ENCODE data around the gene CCNDBP1. TPM values are rescaled to one million over a fixed set of nuclear protein-coding genes. Genes with fewer than 3 reads are reported as not detected.
"Not testable (repeated sequence)": the region's sequence is repeated elsewhere in the genome, so short reads cannot be mapped to it uniquely, and the experiment has no call there.

Gene CCNDBP1
- total and polyA plus RNA-seq, 8 donors: 47.5 to 64.5 (median 55.9) TPM

DNA sequence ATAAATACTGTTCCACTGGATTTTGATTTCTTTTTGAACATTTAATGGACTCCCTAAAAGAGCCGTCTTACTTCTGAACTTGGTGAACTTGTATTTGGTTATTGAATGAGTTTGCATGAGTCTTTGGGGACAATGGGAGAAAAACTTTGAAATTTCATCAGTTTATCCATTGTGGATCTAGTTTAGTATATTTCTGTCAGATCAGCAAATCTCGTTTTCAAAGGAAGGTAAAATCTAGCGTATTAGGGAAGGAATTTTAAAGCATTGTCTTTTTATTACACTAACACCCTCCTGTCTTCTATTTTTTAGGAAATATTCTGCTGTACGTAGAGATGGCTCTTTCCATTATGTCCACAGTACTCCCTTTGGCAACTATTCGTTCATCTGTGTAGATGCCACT lies 39.0 kb upstream of the CCNDBP1 start:
- intact Hi-C loops (cut with DNase I): no loop called here
- Histone ChIP-seq H3K27me3 (no peaks in the 10 kb centered on the region), H3K4me3 (no peak overlapping the region), H3K9me3 (no peaks in the 10 kb centered on the region), H3K4me1 (peaks cover 0 to 6% of the 10 kb centered on the region in 2 donors), H3K36me3 (peaks cover 0 to 49% of the 10 kb centered on the region in 2 donors), H3K27ac (no peak overlapping the region)
- ATAC-seq: no peak
- DNase-seq: no peak
- TF ChIP-seq, protein P1, sequence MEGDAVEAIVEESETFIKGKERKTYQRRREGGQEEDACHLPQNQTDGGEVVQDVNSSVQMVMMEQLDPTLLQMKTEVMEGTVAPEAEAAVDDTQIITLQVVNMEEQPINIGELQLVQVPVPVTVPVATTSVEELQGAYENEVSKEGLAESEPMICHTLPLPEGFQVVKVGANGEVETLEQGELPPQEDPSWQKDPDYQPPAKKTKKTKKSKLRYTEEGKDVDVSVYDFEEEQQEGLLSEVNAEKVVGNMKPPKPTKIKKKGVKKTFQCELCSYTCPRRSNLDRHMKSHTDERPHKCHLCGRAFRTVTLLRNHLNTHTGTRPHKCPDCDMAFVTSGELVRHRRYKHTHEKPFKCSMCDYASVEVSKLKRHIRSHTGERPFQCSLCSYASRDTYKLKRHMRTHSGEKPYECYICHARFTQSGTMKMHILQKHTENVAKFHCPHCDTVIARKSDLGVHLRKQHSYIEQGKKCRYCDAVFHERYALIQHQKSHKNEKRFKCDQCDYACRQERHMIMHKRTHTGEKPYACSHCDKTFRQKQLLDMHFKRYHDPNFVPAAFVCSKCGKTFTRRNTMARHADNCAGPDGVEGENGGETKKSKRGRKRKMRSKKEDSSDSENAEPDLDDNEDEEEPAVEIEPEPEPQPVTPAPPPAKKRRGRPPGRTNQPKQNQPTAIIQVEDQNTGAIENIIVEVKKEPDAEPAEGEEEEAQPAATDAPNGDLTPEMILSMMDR (IDR thresholded peaks at IDR 0.05): no peak

DNA sequence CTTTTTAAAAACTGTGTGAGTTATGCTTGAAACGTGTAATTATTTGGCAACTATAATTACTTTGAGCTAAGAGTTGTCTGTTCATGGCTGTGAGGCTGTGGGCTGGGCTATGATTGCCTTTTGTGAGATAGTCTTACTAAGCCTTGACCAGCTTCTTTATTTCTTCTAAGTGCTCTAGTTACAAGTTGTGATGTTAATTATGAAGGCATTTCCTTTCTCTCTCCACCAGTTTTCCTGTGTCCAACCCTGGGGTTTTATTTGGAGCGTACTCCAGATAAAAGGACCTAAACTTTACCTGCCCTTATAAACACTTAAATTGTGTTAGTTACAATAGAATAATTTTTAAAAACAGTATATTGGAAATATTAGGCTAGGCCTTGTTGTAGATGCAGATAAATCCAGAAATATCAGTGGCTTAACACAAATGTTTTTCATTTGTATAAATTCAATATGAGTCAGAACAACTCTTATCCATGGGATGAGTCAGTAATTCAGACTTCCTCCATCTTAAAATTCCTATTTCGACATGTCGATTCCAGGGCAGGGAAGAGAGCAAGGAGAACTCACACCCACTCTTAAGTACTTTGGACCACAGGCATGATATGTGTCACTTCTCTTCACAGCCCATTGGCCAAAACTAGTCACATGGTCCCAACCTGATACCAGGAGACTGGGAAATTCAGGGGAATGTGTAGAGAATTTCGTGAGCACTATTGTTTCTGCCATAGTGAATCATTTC lies 34.8 kb upstream of the CCNDBP1 start:
- Histone ChIP-seq H3K27ac (no peak overlapping the region), H3K9me3 (no peaks in the 10 kb centered on the region), H3K36me3 (peaks cover 0 to 82% of the 10 kb centered on the region in 2 donors), H3K27me3 (no peaks in the 10 kb centered on the region), H3K4me3 (no peak overlapping the region), H3K4me1 (no peaks in the 10 kb centered on the region)
- TF ChIP-seq, protein P1 (IDR thresholded peaks at IDR 0.05): no peak
- DNase-seq (no peak), ATAC-seq (no peak)
- intact Hi-C loops (cut with DNase I): no loop called here

DNA sequence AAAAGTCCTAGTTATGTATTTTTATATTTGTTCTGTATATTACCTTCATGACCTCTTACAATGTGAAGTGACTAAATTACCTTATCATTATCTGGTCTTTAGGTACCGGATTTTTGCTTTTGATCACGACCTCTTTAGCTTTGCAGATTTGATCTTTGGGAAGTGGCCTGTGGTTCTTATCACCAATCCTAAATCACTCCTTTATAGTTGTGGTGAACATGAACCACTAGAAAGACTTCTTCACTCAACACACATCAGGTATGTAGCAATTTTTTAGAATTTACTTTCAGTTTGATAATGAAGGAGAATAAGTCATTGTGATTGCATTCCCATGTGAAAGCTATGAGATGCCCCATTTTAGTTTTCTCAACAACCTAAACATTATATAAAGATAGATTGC lies 33.5 kb upstream of the CCNDBP1 start:
- TF ChIP-seq, protein P1 (IDR thresholded peaks at IDR 0.05): no peak
- Histone ChIP-seq H3K4me1 (no peaks in the 10 kb centered on the region), H3K27me3 (no peaks in the 10 kb centered on the region), H3K36me3 (peaks cover 0 to 86% of the 10 kb centered on the region in 2 donors), H3K27ac (no peak overlapping the region), H3K9me3 (no peaks in the 10 kb centered on the region), H3K4me3 (no peak overlapping the region)
- no peak for ATAC-seq
- intact Hi-C loops (cut with DNase I): no loop called here
- no peak for DNase-seq

DNA sequence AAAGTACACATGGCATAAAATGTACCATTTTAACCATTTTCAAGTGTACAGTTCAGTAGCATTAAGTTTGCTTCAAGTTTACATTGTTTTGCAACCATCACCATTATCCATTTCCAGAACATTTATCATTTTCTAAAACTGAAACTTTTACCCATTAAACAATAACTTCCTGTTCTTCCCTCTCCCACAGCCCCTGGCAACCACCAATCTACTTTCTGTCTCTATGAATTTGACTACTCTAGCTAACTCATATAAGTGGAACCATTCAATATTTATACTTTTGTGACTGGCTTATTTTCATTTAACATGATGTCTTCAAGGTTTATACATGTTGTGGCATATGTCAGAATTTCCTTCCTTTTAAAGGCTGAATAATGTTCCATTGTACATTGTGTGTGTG lies 31.9 kb upstream of the CCNDBP1 start:
- ATAC-seq (no peak), DNase-seq (no peak)
- TF ChIP-seq, protein P1 (IDR thresholded peaks at IDR 0.05): no peak
- H3K27ac ChIP-seq: no peak overlapping the region
- no peaks in the 10 kb centered on the region for H3K4me1 ChIP-seq
- H3K4me3 ChIP-seq: no peak overlapping the region
- peaks cover 0 to 89% of the 10 kb centered on the region in 2 donors for H3K36me3 ChIP-seq
- H3K9me3 ChIP-seq: no peaks in the 10 kb centered on the region
- intact Hi-C loops (cut with DNase I): no loop called here
- no peaks in the 10 kb centered on the region for H3K27me3 ChIP-seq

DNA sequence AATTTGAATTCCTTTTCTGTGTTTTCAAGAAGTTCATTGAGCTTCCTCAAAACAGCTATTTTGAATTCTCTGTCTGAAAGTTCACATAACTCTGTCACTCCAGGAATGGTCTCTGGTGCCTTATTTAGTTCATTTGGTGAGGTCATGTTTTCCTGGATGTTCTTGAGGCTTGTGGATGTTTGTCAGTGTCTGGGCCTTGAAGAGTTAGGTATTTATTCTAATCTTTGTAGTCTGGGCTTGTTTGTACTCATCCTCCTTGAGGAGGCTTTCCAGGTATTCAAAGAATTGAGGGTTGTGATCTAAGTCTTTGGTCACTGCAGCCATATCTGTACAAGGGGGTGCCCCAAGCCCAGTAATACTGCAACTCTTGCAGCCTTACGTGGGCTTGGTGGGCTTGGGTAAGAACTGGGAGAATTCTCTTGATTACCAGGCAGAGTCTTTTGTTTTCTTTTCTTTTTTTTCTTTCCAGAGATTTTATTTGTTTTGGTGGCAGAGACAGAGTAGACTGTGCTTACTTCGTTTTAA lies 19.3 kb upstream of the CCNDBP1 start:
- intact Hi-C loops (cut with DNase I): no loop called here
- no peak for ATAC-seq

DNA sequence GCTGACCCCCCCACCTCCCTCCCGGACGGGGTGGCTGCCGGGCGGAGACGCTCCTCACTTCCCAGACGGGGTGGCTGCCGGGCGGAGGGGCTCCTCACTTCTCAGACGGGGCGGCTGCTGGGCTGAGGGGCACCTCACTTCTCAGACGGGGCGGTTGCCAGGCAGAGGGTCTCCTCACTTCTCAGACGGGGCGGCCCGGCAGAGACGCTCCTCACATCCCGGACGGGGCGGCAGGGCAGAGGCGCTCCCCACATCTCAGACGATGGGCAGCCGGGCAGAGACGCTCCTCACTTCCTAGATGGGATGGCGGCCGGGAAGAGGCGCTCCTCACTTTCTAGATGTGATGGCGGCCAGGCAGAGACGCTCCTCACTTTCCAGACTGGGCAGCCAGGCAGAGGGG lies 17.9 kb upstream of the CCNDBP1 start:
- H3K9me3 ChIP-seq; H3K27ac ChIP-seq; DNase-seq; ATAC-seq; H3K27me3 ChIP-seq; H3K4me3 ChIP-seq; intact Hi-C loops (cut with DNase I); H3K4me1 ChIP-seq: not testable (repeated sequence)
- peaks cover 0 to 77% of the 10 kb centered on the region in 2 donors for H3K36me3 ChIP-seq

More for the DNA sequence above, 19.3 kb upstream of the CCNDBP1 start:
- H3K4me1 ChIP-seq: no peaks in the 10 kb centered on the region
- no peak overlapping the region for H3K4me3 ChIP-seq
- H3K9me3 ChIP-seq: no peaks in the 10 kb centered on the region
- TF ChIP-seq, protein P1 (IDR thresholded peaks at IDR 0.05): no peak
- H3K27ac ChIP-seq: no peak overlapping the region
- H3K36me3 ChIP-seq: peaks cover 0 to 77% of the 10 kb centered on the region in 2 donors
- DNase-seq: no peak
- H3K27me3 ChIP-seq: no peaks in the 10 kb centered on the region
